NCI-H2107 treated with DMSO at 0.1 percent for 48 hours (cell line): ENCODE results near the gene CCDC85C.

Experiments
- DNase-seq: peaks from one replicate; lab custom pipeline; 2025; ENCODE audit not compliant: unreplicated experiment; lab: John Stamatoyannopoulos, UW

Gene CCDC85C

GRCh38 chr14:99524804-99525698 is 79.0 kb downstream of the CCDC85C start:
- DNase-seq, result no peak

DNA sequence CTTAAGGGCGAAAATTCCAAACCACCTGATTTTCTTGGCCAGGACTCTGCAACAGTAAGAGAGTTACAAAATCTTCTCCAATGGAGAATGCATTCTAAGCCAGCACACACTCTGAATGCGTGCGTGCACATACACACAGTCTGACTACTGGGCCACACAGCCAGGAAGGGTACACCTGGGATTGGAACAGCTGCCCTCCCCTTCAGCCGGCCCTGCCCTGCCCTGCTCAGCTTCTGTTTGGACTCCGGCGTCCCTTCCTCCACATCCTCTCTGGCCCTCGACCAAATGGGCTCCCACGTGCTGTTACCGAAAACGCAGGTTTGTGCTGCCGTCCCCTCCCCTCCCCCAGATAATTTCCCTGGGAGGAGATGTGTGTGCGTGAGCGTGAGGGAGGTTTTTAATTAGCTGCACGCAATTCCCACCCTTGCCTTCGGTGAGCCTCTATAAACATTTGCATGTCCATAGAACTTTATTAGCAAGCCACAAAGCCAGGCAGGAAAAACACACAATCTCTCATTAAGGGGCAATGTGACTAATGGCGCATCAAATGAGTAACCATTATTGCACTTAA is 79.8 kb downstream of the CCDC85C start:
- DNase-seq, result no peak

GRCh38 chr14:99523704-99524055 is 80.3 kb downstream of the CCDC85C start:
- DNase-seq, result no peak

DNA sequence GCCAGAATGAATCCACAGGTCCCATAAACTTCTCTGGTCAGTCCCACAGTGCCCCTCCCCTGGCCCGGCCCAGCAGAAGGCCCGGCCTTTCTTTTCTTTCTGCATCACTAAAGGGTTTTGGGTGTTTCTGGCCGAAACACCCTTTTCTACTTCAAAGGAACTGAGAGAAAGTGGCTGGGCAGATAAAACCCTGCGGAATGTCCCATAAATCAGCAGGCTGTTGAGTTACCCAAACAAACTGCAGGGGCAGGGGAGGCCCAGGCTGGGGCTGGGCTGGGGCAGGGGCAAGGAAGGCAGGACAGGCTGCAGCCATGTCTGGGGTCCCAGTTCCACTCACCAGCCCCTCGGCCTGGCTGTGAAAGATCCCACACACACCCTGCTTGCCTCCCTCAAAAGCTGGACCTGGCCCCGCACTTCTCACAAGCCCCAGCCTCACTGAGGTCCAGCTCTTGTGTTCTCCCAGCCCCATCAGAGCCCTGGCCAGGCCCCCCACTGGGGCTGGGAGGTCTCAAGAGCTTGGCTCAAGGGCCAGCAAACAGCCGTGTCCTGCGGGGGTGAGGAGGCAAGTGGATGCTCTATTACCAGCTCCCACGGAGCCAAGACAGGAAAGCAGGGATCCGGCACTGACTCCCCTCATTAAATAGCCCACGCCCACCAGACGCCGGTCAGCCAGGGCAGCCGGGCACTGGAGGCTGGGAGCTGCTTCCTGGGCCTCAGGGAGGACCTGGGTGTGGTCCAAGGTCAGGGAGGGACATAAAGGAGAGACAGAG is 80.9 kb downstream of the CCDC85C start:
- DNase-seq, result no peak

- no peak for DNase-seq
Measured at GRCh38 chr14:99522457-99522891, 81.5 kb downstream of the CCDC85C start.

DNA sequence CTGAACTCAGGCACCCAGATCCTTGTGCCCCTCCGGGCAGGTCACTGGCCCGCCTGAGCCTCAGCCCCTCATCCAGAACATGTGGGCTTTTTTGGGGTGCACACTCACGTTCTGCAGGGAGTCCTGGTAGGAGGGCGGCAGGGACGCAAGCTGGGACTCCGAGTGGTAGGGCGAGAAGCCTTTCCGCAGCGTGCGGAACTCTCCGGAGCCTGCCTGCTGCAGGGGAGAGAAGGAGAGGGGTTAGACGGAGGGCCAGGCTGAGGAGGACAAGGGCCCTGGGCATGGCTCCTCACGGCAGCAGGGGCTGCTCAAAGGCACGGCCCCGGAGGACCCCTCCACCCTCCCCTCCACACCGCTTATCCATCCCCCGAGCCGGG is 82.0 kb downstream of the CCDC85C start:
- no peak for DNase-seq

DNA sequence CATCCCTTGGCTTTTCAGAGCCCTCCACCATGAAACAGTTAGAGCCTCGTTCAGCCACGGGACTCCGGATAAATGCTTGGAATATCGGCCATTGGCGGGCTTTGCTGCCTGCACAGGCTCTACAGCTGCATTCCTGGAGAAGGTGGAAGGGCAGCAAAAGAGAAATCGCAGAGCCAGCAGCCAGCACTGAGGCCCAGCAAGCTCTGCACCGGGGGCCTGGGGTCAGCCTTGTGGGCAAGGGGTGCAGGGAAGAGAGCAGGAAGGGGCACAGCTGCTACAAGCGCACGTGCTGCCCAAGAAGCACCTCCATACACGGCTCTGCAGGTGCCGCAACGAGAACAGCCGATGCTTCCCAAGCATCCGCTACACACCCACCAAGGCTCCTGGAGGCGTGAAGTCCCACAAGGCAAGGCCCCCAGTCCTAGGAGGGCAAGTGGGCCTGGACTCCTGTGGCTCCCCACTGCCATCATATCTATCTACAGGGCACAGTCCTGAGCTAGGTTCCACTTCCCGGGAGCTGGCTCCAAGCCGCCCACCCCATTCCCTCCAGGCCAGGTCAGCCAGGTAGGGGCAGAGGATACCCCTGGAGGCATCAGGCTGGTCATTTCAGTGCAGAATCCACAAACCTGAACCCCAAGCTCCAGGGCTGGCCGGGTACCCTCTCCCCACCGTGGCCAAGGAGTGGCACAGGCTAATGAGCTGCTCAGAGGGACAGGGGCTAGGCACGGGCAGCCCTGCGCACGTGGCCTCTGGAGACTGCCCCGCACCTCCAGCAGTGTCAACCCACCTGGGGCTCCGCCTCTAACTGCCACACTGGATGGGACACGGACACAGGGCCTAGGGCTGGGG is 82.6 kb downstream of the CCDC85C start:
- no peak for DNase-seq

- no peak for DNase-seq
Measured at GRCh38 chr14:99520571-99521081, 83.4 kb downstream of the CCDC85C start.

DNA sequence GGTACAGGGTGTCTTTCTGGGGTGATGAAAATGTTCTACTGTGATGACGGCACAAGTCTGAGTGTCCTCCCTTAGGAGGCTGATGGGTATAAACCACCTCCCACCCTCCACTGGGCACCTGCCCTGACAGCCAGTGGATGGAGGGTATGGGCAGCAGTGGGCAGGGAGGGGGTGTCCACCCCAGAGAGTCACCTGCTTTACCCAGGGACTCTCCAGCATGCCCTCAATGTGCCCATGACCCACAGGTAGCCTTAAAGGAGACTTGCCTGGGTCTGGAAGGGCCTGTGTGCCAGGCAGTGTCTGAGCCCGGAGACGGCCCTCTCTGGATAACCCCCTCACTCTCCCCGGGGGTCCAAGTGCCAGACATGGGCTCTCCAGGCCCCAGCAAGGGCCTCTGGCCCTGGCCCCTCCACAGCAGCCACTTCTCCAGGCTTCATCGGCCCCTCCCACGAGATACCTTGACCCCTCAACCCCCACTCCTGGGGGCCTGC is 84.0 kb downstream of the CCDC85C start:
- DNase-seq, result no peak

GRCh38 chr14:99519347-99519881 is 84.6 kb downstream of the CCDC85C start:
- no peak for DNase-seq

DNA sequence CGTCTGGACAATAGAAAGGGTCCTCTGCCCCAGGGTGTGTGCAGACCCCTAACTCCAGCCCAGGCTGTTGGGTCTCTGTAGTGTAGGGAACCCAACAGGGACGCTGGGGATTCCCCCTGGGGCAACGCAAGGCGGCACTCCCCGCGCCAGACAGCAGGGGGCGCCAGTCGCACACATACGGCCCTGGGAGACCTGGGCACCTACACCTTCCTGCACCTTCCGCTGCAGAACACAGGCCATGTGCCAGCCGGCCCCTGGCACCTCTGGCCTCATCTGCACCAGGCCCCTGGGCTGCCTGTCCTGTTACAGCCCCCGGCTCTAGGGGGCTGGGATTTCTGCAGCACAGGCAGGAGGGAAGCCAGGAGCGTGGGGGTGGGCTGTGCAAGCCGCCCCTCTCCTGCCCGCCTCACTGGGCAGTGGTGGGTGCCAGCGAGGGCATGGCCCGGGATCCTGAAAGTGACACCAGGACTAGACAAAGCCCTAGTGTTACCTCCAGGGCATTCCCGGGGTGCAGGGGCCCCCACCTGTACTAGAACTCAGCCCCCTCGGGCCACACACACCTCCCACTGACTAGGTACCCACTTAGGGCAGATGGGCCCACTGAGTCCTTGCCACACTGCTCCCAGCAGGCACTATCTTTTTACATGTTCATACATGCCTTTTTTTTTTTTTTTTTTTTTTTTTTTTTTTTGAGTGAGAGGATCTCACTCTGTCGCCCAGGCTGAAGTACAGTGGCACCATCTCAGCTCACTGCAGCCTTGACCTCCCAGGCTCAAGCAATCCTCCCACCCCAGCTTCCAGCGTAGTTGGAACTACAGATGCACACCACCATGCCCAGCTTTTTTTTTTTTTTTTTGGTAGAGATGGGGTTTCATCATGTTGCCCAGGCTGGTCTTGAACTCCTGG is 85.3 kb downstream of the CCDC85C start:
- DNase-seq, result peak; percentile 40

DNA sequence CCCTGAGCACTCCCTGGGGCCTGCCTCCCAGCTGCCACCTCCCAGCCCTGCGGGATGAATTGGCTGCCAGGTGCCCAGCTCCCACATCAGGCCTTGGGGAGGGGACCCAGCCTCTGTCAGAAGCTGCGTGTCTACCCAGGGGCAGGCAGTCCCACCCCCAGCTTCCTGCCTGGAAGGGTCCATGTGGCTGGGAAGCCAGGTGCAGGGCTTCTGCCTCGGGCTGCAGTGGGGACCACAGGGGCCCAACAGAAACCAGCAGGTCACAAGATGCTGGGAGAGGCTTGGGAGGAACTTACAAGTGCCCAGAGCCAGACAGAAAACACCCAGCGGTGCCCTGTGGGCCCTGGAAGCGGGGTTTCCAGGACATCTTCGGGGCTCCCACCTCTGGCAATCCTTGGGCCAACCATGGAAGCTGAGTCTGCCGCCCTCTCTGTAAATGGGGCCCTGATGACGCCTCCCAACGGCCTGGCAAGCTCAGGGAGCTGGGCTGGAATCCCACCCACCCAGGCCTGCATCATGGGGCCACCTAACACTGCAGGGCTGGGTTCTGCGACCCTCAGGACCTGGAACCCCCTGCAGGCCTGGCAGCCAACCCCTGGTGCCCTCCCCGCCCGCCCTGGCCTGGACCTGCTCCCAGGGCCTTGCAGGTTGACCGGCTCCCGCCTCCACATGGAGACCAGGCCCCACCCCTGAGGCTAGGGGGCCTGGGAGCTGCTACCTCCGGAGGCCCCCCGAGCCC is 86.2 kb downstream of the CCDC85C start:
- no peak for DNase-seq

DNA sequence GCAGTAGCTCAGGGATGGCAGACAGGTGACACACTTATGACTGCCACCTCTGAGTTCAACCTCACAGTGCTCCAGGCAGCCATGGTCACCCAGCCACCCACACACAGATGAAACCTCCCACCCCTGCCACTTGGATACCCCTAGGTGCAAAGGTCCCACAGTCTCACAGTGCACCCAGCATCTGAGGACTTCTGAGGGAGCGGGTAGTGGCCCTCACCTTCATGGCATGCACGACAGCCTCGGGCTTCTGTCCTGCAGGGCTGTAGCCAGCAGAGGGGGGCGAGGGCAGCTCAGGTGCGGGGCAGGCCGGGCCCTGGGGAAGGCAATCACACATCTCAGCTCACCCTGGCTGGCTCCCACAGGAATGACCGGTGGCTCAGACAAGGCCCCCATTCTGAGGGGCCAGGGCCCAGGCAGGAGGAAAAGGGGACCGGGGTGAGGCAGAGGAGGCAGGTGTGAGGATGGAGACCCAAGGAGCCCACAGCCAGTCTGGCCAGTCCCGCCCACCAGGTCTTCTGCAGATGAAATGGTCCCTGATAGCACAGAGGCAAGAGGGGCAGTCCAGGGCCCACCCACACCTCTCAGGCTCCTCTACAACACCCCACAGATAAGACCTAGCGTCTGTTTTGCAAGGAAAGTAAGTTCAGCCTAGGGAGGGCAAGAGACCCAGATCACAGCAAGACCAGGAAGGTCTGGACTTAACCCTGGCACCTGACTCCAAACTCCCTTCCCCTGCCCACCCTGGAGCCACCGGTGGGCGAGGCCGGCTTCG is 87.0 kb downstream of the CCDC85C start:
- no peak for DNase-seq

DNA sequence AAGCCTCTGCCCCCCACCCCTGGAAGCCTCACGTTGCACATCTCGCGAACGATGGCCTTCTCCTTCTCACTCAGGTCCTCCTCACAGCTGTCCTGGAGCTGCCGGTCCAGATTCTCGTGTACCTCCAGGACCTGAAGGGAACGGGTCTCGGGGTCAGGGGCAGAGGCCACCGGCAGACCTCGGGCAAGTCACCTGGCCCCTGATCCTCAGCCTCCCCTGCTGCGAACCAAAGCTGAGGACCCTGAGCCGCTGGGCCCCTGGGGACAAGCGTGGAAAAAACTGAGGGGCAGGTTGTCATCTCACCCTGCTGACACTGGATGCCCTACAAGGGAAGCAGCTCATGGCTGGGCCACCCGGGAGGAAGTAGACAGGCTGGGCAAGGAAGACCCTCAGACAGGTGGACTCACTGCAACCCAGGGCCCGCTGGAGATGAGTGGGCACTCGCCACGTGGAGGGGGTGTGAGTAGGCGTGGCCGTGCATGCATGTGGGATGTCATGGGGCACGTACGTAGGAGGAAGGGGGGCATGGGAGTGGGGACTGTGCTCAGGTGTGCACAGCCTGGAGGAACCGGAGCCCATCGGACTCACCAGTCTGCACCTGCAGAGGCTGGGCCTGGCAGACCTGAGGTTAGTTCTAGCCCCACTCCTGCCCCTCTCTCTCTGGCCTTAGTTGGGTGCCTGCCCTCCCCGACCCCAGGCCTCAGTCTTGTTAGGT is 87.7 kb downstream of the CCDC85C start:
- DNase-seq, result no peak

DNA sequence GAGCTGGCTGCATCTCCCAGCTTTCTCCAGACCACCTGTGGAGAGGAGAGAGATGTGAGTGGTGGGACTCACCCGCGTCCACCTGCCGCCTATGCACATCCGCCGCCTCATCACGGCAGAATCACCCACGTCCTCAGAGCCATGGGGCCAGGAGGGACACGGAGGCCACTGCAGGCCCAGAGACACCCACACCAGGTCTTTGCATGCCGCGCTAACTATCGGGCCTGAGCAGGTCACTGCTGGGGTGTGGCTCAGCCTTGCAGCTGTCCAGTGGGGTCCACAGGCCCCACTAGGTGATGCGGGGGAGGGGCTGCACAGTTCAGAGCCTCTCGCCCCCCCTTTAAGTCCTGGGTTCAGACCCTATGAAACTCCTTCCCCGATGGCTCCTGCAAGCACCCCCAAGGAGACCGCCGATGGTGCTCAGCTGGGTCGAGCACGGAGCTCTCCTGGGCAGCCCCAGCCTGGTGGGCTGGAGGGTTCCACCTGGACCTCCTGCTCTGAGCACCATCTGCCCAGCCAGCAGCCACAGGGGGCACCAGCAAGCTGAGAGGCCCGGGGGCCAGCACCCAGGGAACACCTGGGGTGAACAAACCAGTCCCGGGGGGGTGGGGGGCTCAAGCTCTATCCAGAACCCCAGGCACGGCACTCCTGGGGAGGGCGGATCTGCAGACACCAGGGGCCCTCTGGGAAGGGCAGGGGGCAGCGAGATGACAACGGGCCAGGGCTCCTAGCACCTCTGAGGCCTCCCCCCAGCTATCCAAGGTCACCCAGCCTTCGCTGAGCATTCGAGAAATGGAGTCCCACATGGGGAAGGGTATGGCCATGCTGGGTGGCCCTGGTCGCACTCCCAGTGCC is 88.5 kb downstream of the CCDC85C start:
- no peak for DNase-seq

GRCh38 chr14:99514552-99515300 is 89.3 kb downstream of the CCDC85C start:
- DNase-seq, result no peak
